Bronchial epithelial cell (primary cell): ENCODE results near the gene GDPD2. TPM values are rescaled to one million over a fixed set of nuclear protein-coding genes. Genes with fewer than 3 reads are reported as not detected.

Source experiments
- DNase-seq: peaks from one replicate; pipeline ENCODE4 v3.0.0-alpha.2; 2010; ENCODE audit warnings: low read depth
- FAIRE-seq: peaks from 2 replicates; lab custom pipeline; 2011; peaks lifted over from hg19 to GRCh38; lab: Jason Lieb, UNC
- H3K27me3 ChIP-seq: 2 replicates; pipeline ENCODE4 v1.5.1; 2011; ENCODE audit warnings: low read length; ENCODE audit not compliant: control insufficient read depth, insufficient read depth
- H3K36me3 ChIP-seq: 2 replicates; pipeline ENCODE4 v1.5.1; 2011; ENCODE audit warnings: low read length; ENCODE audit not compliant: control insufficient read depth, insufficient read depth
- H3K4me3 ChIP-seq: 2 replicates; pipeline ENCODE4 v1.5.1; 2011; ENCODE audit warnings: mild to moderate bottlenecking, low read depth, low read length, control low read depth
- CTCF ChIP-seq: IDR thresholded peaks from 2 replicates; pipeline ENCODE4 v1.5.1; 2011; ENCODE audit warnings: mild to moderate bottlenecking, moderate library complexity, low read length, control low read depth, inconsistent platforms; ENCODE audit not compliant: insufficient read depth, severe bottlenecking
- total RNA-seq: library from RNA; depleted of rRNA; stranded (reverse); fragments of >200 nt; gene quantifications from 2 replicates; pipeline ENCODE4 v1.2.1, GENCODE V29; 2014

GDPD2 gene
- total RNA-seq, 1 donor from 2014 or later = not detected

- no peak for DNase-seq
- Histone ChIP-seq H3K27me3 (no peaks in the 10 kb centered on the region), H3K36me3 (no peaks in the 10 kb centered on the region), H3K4me3 (no peak overlapping the region)
- TF ChIP-seq CTCF = no peak
- no peak for FAIRE-seq
These were observed 3.5 kb downstream of the GDPD2 start for GRCh38 chrX:70426286-70427278.

- no peak for TF ChIP-seq CTCF
- DNase-seq = no peak
- no peak for FAIRE-seq
These were observed 4.3 kb downstream of the GDPD2 start for GRCh38 chrX:70427365-70427764.

DNA sequence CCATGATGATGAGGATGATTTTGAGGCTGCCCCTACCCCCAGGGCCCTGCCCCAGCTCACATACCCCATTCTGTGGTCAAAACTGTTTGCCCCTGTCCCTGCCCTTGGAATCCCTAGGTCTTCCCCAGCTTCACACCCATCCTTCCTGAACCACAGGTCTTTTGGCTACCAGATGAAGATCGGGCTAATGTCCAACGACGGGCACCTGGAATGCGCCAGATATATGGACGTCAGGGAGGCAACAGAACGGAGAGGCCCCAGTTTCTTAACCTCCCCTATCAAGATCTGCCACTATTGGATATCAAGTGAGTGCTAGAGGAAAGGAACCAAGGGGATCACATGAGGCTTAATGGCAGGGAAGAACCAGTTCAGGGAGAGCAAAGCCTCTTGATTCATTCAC lies 6.6 kb downstream of the GDPD2 start:
- Histone ChIP-seq H3K27me3 (no peaks in the 10 kb centered on the region), H3K36me3 (no peaks in the 10 kb centered on the region), H3K4me3 (no peak overlapping the region)
- DNase-seq (no peak), FAIRE-seq (no peak)
- TF ChIP-seq CTCF = no peak

More at GRCh38 chrX:70427365-70427764, 4.3 kb downstream of the GDPD2 start:
- Histone ChIP-seq H3K36me3 (no peaks in the 10 kb centered on the region), H3K4me3 (no peak overlapping the region), H3K27me3 (no peaks in the 10 kb centered on the region)

GRCh38 chrX:70432936-70433847 lies 10.1 kb downstream of the GDPD2 start:
- Histone ChIP-seq H3K36me3 (no peaks in the 10 kb centered on the region), H3K27me3 (no peaks in the 10 kb centered on the region), H3K4me3 (peak overlapping the region; percentile 65)
- DNase-seq = no peak
- no peak for FAIRE-seq
- TF ChIP-seq CTCF = no peak

DNA sequence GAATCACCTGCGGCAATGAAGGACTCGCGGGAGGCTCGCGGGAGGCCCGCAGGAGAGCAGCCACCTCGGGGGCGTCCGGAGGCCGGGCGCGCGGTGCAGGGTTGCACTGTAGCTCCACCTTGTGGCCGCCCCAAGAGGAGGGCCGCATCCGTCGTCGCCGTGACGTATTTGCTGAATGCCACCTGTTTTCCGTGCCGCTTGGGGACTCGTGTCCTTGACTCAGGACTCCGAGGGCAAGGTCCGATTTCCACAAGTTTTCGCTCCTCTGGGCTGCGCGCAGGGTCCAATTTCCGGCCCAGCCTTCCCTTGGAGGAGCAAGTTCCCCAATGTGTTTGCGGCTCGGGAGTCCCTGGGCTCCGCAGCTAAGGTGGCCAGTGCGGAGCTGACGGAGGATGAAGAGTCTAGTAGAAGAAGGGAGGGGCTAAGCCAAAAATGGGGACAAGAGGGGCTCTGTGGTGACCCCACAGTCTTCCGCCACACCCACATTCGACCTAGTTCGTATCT lies 10.8 kb downstream of the GDPD2 start:
- TF ChIP-seq CTCF = peak; percentile 84
- FAIRE-seq (no peak), DNase-seq (peak; percentile 28)
- peak overlapping the region; percentile 65 for H3K4me3 ChIP-seq
- no peaks in the 10 kb centered on the region for H3K36me3 ChIP-seq
- no peaks in the 10 kb centered on the region for H3K27me3 ChIP-seq
